ENCODE data around the gene FTCD. TPM values are rescaled to one million over a fixed set of nuclear protein-coding genes. Genes with fewer than 3 reads are reported as not detected.

Gene FTCD
- total and polyA plus RNA-seq, 9 of the 15 experiments (the other 6 are each of a cell fraction or from before 2014, with no cell fraction given) = 0.11 to 1.6 (median 0.67) TPM; not detected in 5

GRCh38 chr21:46148106-46148505 is 7.3 kb downstream of the FTCD start:
- no peak overlapping the region for H3K4me2 ChIP-seq (ENCODE audit: insufficient read depth, low read length)
- WGBS (ENCODE audit: insufficient coverage, low coverage, missing lambda C conversion rate) = 85% methylated on average over 11 of the region's 11 CpGs
- intact Hi-C loops (cut with micrococcal nuclease) = loop anchor here (10.0 kb wide), 2 partner anchors 137 to 317 kb away; partner anchors contain the start of genes MCM3AP and YBEY
- no peaks in the 10 kb centered on the region for H3K9me1 ChIP-seq (ENCODE audit: control insufficient read depth, insufficient read depth, low read length)
- no peaks in the 10 kb centered on the region for H3K36me3 ChIP-seq (ENCODE audit: control insufficient read depth, insufficient read depth, low read length)
- DNase-seq (ENCODE audit: extremely low read depth in 1 of 4, low spot score in 3 of 4) (no peak), FAIRE-seq (peak; percentile 23), ATAC-seq (no peak)
- BruUV-seq (replicated peaks) = no TSS peak
- H3K4me3 ChIP-seq = no peak overlapping the region
- TF ChIP-seq DNMT1 (IDR thresholded peaks at IDR 0.05) (no peak), NR3C1 (CRISPR knock-in tag; IDR thresholded peaks at IDR 0.05) (no peak), SNIP1 (IDR thresholded peaks at IDR 0.05; ENCODE audit: low read depth) (no peak)
- TF ChIP-seq, protein P1, sequence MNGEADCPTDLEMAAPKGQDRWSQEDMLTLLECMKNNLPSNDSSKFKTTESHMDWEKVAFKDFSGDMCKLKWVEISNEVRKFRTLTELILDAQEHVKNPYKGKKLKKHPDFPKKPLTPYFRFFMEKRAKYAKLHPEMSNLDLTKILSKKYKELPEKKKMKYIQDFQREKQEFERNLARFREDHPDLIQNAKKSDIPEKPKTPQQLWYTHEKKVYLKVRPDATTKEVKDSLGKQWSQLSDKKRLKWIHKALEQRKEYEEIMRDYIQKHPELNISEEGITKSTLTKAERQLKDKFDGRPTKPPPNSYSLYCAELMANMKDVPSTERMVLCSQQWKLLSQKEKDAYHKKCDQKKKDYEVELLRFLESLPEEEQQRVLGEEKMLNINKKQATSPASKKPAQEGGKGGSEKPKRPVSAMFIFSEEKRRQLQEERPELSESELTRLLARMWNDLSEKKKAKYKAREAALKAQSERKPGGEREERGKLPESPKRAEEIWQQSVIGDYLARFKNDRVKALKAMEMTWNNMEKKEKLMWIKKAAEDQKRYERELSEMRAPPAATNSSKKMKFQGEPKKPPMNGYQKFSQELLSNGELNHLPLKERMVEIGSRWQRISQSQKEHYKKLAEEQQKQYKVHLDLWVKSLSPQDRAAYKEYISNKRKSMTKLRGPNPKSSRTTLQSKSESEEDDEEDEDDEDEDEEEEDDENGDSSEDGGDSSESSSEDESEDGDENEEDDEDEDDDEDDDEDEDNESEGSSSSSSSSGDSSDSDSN (IDR thresholded peaks at IDR 0.05; ENCODE audit: borderline replicate concordance in 1 of 2, low read depth in 2 of 2, low read length in 2 of 2) = no peak
- H3K4me1 ChIP-seq (replicated peaks in 1 of 2; ENCODE audit: control insufficient read depth in 2 of 2, insufficient read depth in 2 of 2, low read length in 2 of 2) = peaks cover 11 to 68% of the 10 kb centered on the region in 2 experiments
- H3K27ac ChIP-seq (ENCODE audit: extremely low read depth, low read depth, low read length) = no peak overlapping the region
- ChIA-PET CTCF (ENCODE audit: low intra/inter-chr PET ratio) (interaction anchor here (1.6 kb wide), 1 partner anchor 138 kb away, joined by 9 read pairs; the partner anchor contains the start of genes MCM3AP and YBEY), POLR2A (no interaction called here)
- in situ Hi-C loops (cut with MboI) = no loop called here
- H3K9me3 ChIP-seq (replicated peaks; ENCODE audit: control insufficient read depth, insufficient read depth, low read depth, low read length) = no peaks in the 10 kb centered on the region
- no peaks in the 10 kb centered on the region for H4K20me1 ChIP-seq (replicated peaks; ENCODE audit: control insufficient read depth, insufficient read depth, low read length)
- no peak overlapping the region for H2AFZ ChIP-seq (ENCODE audit: low read depth, low read length)
- H3K9ac ChIP-seq (ENCODE audit: insufficient read depth in 1 of 2, low read depth in 2 of 2, low read length in 2 of 2) = no peak overlapping the region
- no peaks in the 10 kb centered on the region for H3K27me3 ChIP-seq (ENCODE audit: control insufficient read depth in 2 of 2, insufficient read depth in 2 of 2, low read length in 2 of 2)
- H3K79me2 ChIP-seq (ENCODE audit: control insufficient read depth, insufficient read depth, low read length) = no peaks in the 10 kb centered on the region; the same call in 2 of the 3 replicates
